ENCODE measurements around the gene MYOM3. TPM values are rescaled to one million over a fixed set of nuclear protein-coding genes. Genes with fewer than 3 reads are reported as not detected.

MYOM3 gene
- total RNA-seq, 1 experiment from 2014 or later: 0.05 TPM

DNA sequence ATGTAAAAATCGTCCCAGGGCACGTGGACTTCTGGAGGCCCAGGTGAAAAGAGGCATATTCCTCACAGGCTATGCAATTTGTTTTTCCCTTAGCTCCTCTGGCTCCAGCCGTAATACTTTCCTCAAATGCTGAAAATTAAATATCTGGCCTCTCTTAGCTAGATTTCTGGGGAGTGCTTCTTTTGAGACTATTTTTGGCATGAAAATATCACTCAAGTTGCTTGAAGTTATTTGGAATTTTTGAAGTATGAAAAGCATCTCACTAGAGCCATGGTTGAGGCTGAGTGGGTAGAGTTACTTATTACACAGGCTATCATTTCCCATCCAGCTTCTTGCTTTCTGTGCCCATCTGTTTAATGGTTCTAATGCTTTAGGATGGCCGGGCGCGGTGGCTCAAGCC is 59.7 kb downstream of the MYOM3 start:
- DNase-seq (ENCODE audit: low read depth, low spot score) (no peak), ATAC-seq (no peak)
- Histone ChIP-seq H3K9me3 (ENCODE audit: control insufficient read depth, insufficient read depth, low read depth, low read length) (no peaks in the 10 kb centered on the region), H3K4me1 (ENCODE audit: control insufficient read depth, insufficient read depth, low read length) (peaks cover 7% of the 10 kb centered on the region), H3K4me3 (ENCODE audit: low read depth in 2 of 2, low read length in 2 of 2) (no peak overlapping the region), H3K27me3 (ENCODE audit: control insufficient read depth, insufficient read depth, low read length) (no peaks in the 10 kb centered on the region), H3K36me3 (ENCODE audit: control insufficient read depth, insufficient read depth, low read length) (no peaks in the 10 kb centered on the region), H3K27ac (ENCODE audit: low read length) (no peak overlapping the region)
- ChIA-PET CTCF (no interaction called here), POLR2A (interaction anchor here (0.7 kb wide), 1 partner anchor 218 kb away, joined by 3 read pairs; no protein-coding TSS in a partner anchor)
- intact Hi-C loops (cut with micrococcal nuclease; ENCODE audit: unreplicated experiment) (no loop called here), in situ Hi-C loops (cut with HindIII; ENCODE audit: low pct_unique_long_range_greater_than_20kb, low sequenced_read_pairs) (no loop called here)
- no peak for TF ChIP-seq SIN3A (IDR thresholded peaks at IDR 0.05; ENCODE audit: borderline replicate concordance, insufficient read depth, low read depth, low read length)
- TF ChIP-seq TCF7L2 (IDR thresholded peaks at IDR 0.05; ENCODE audit: low read depth, low read length): no peak
- no peak for TF ChIP-seq POLR2AphosphoS5 (IDR thresholded peaks at IDR 0.05; ENCODE audit: low read depth, low read length)
- TF ChIP-seq, protein P1, sequence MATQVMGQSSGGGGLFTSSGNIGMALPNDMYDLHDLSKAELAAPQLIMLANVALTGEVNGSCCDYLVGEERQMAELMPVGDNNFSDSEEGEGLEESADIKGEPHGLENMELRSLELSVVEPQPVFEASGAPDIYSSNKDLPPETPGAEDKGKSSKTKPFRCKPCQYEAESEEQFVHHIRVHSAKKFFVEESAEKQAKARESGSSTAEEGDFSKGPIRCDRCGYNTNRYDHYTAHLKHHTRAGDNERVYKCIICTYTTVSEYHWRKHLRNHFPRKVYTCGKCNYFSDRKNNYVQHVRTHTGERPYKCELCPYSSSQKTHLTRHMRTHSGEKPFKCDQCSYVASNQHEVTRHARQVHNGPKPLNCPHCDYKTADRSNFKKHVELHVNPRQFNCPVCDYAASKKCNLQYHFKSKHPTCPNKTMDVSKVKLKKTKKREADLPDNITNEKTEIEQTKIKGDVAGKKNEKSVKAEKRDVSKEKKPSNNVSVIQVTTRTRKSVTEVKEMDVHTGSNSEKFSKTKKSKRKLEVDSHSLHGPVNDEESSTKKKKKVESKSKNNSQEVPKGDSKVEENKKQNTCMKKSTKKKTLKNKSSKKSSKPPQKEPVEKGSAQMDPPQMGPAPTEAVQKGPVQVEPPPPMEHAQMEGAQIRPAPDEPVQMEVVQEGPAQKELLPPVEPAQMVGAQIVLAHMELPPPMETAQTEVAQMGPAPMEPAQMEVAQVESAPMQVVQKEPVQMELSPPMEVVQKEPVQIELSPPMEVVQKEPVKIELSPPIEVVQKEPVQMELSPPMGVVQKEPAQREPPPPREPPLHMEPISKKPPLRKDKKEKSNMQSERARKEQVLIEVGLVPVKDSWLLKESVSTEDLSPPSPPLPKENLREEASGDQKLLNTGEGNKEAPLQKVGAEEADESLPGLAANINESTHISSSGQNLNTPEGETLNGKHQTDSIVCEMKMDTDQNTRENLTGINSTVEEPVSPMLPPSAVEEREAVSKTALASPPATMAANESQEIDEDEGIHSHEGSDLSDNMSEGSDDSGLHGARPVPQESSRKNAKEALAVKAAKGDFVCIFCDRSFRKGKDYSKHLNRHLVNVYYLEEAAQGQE (IDR thresholded peaks at IDR 0.05; ENCODE audit: insufficient read depth in 1 of 2, low read depth in 2 of 2, low read length in 1 of 2): no peak
- TF ChIP-seq, protein P2, sequence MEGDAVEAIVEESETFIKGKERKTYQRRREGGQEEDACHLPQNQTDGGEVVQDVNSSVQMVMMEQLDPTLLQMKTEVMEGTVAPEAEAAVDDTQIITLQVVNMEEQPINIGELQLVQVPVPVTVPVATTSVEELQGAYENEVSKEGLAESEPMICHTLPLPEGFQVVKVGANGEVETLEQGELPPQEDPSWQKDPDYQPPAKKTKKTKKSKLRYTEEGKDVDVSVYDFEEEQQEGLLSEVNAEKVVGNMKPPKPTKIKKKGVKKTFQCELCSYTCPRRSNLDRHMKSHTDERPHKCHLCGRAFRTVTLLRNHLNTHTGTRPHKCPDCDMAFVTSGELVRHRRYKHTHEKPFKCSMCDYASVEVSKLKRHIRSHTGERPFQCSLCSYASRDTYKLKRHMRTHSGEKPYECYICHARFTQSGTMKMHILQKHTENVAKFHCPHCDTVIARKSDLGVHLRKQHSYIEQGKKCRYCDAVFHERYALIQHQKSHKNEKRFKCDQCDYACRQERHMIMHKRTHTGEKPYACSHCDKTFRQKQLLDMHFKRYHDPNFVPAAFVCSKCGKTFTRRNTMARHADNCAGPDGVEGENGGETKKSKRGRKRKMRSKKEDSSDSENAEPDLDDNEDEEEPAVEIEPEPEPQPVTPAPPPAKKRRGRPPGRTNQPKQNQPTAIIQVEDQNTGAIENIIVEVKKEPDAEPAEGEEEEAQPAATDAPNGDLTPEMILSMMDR (IDR thresholded peaks at IDR 0.05): no peak
- BruUV-seq (replicated peaks): no TSS peak

DNA sequence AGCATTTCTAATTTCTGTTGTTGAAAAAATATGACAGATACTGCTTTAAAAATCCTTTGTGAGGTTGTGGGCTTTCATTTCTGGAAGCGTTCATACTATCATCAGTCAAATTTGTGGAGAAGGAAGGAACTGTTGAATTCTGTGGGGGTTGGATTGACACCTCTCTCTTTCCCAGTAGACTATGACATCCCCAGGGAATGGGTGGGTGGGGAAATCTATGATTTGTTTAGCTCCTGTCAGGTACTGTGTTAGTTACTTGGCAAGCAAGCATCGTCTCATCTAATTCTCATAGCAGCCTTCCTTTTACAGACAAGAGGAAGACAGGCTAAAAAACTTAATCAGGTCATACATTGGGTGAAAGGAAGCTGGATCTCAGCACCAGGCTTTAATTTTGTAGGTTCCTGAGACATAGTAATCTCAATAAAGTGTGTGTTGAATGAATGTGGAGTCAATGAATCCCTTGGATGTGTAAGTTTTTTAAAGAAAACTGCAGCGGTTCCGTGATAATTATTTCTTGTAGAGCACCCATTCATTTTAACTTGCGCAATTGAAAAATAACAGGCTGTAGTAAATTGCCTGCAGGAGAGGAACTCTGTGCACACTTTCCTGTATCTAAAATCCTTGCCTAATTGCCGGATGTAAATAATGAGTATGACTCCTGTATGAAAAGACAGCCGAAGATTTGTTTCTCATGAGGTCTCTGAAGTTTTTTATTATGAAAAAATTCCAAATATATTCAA is 60.6 kb downstream of the MYOM3 start:
- POLR2A ChIA-PET: no interaction called here
- no peak for DNase-seq (ENCODE audit: low read depth, low spot score)
- Histone ChIP-seq H3K27me3 (ENCODE audit: control insufficient read depth, insufficient read depth, low read length) (no peaks in the 10 kb centered on the region), H3K36me3 (ENCODE audit: control insufficient read depth, insufficient read depth, low read length) (no peaks in the 10 kb centered on the region), H3K4me3 (ENCODE audit: low read depth in 2 of 2, low read length in 2 of 2) (no peak overlapping the region), H3K9me3 (ENCODE audit: control insufficient read depth, insufficient read depth, low read depth, low read length) (no peaks in the 10 kb centered on the region), H3K4me1 (ENCODE audit: control insufficient read depth, insufficient read depth, low read length) (peaks cover 15% of the 10 kb centered on the region), H3K27ac (ENCODE audit: low read length) (no peak overlapping the region)
- TF ChIP-seq TCF7L2 (IDR thresholded peaks at IDR 0.05; ENCODE audit: low read depth, low read length) (no peak), POLR2AphosphoS5 (IDR thresholded peaks at IDR 0.05; ENCODE audit: low read depth, low read length) (no peak), SIN3A (IDR thresholded peaks at IDR 0.05; ENCODE audit: borderline replicate concordance, insufficient read depth, low read depth, low read length) (no peak)
- TF ChIP-seq, protein P2 (IDR thresholded peaks at IDR 0.05): no peak
- TF ChIP-seq, protein P1 (IDR thresholded peaks at IDR 0.05; ENCODE audit: insufficient read depth in 1 of 2, low read depth in 2 of 2, low read length in 1 of 2): no peak
- in situ Hi-C loops (cut with HindIII; ENCODE audit: low pct_unique_long_range_greater_than_20kb, low sequenced_read_pairs): no loop called here
- ATAC-seq: no peak
- intact Hi-C loops (cut with micrococcal nuclease; ENCODE audit: unreplicated experiment): no loop called here
- no TSS peak for BruUV-seq (replicated peaks)
- CTCF ChIA-PET: no interaction called here
